K562 (cell line): ENCODE results near the gene ZNF74. TPM values are rescaled to one million over a fixed set of nuclear protein-coding genes. Genes with fewer than 3 reads are reported as not detected.
A peak's percentile ranks its signal among the peaks of the same experiment; 100 is the strongest.
"Not testable (repeated sequence)": the region's sequence is repeated elsewhere in the genome, so short reads cannot be mapped to it uniquely, and the experiment has no call there.

Source experiments
- ATF1 ChIP-seq, 2 experiments: fragments of 450-650 bp in 1 of 2; IDR thresholded peaks; 2 replicates each; pipeline ENCODE4 v1.6.1; 2016; ENCODE audit warnings: missing compliant biosample characterization in 1 of 2, missing genetic modification characterization in 1 of 2
- CBFB ChIP-seq: sonication (generic); formaldehyde crosslinking; IDR thresholded peaks from 2 replicates; pipeline ENCODE4 v1.4.0; 2020; ENCODE audit warnings: mild to moderate bottlenecking, missing genetic modification reagents
- IRF2 ChIP-seq: sonication (generic); formaldehyde crosslinking; IDR thresholded peaks from 2 replicates; pipeline ENCODE4 v1.8.1; 2022; ENCODE audit warnings: mild to moderate bottlenecking, missing genetic modification reagents
- NONO ChIP-seq, 2 experiments: fragments of 200-400 bp in 1 of 2; fragments of 450-650 bp in 1 of 2; formaldehyde crosslinking in 1 of 2; IDR thresholded peaks; 2 replicates each; pipeline ENCODE4 v1.6.1; 2017; ENCODE audit warnings: low read depth in 2 of 2, mild to moderate bottlenecking in 2 of 2, moderate library complexity in 2 of 2, low read length in 1 of 2
- NR4A1 ChIP-seq, 2 experiments: fragments of 250-450 bp in 1 of 2; fragments of 450-650 bp in 1 of 2; sonication (Bioruptor Pico) in 1 of 2; IDR thresholded peaks; 2 replicates each; pipeline versions ENCODE4 v1.4.0 to v1.6.1; 2016 to 2020; ENCODE audit warnings: mild to moderate bottlenecking in 2 of 2, missing compliant biosample characterization in 1 of 2, missing genetic modification characterization in 1 of 2, moderate library complexity in 1 of 2
- POLR2AphosphoS2 ChIP-seq: IDR thresholded peaks from 2 replicates; pipeline ENCODE4 v1.6.1; 2012; ENCODE audit warnings: low read length, improper control_type of control experiment
- POLR2B ChIP-seq: fragments of 450-650 bp; IDR thresholded peaks from 2 replicates; pipeline ENCODE4 v1.6.1; 2018; ENCODE audit warnings: low read depth; ENCODE audit not compliant: partially characterized antibody
- PRDM10 ChIP-seq: fragments of 450-650 bp; IDR thresholded peaks from 2 replicates; pipeline ENCODE4 v1.6.1; 2018; ENCODE audit not compliant: partially characterized antibody
- TSC22D4 ChIP-seq: fragments of 450-650 bp; IDR thresholded peaks from 2 replicates; pipeline ENCODE4 v1.6.1; 2016; ENCODE audit warnings: missing genetic modification characterization, missing biosample characterization, control low read depth
- ZNF224 ChIP-seq: sonication (generic); formaldehyde crosslinking; IDR thresholded peaks from 2 replicates; pipeline ENCODE4 v1.8.0; 2022; ENCODE audit warnings: mild to moderate bottlenecking, missing genetic modification reagents
- ZNF408 ChIP-seq: fragments of 250-450 bp; sonication (Bioruptor Pico); IDR thresholded peaks from 2 replicates; pipeline ENCODE4 v1.4.0; 2020; ENCODE audit warnings: low read depth, mild to moderate bottlenecking, moderate library complexity
- ZNF740 ChIP-seq, 3 experiments: fragments of 200-800 bp in 1 of 3; sonication (Bioruptor generic) in 1 of 3; sonication (generic) in 1 of 3; formaldehyde crosslinking in 1 of 3; IDR thresholded peaks; 2 replicates each; pipeline versions ENCODE4 v1.6.1 to v1.8.0; 2016 to 2022; ENCODE audit warnings: mild to moderate bottlenecking in 2 of 3, missing compliant biosample characterization in 2 of 3, missing genetic modification characterization in 2 of 3, missing genetic modification reagents in 1 of 3
- ZSCAN32 ChIP-seq: fragments of 450-650 bp; formaldehyde crosslinking; IDR thresholded peaks from 2 replicates; pipeline ENCODE4 v1.4.0; 2020; ENCODE audit warnings: mild to moderate bottlenecking, moderate library complexity
- polyA plus RNA-seq, 8 experiments: library from polyadenylated mRNA; depleted of rRNA in 4 of 8; stranded (reverse) in 5 of 8; unstranded in 3 of 8; fragments of >200 nt; fragmentation: Nextera tagmentation in 2 of 8; fragmentation: Illumina TruSeq in 1 of 8; extraction: Ambion mirVana in 2 of 8; extraction: Trizol in 1 of 8; gene quantifications; 2 replicates each; pipeline versions ENCODE4 v1.2.1 to v1.2.3, GENCODE V29; 2011 to 2014; ENCODE audit warnings: inconsistent platforms in 1 of 8, missing spikeins in 1 of 8
- total RNA-seq, 7 experiments: library from RNA; depleted of rRNA in 6 of 7; stranded (reverse); fragments of >200 nt in 6 of 7; fragmentation: Illumina TruSeq in 2 of 7; extraction: Trizol in 2 of 7; gene quantifications; 2 replicates each; pipeline versions ENCODE4 v1.2.1 to v1.2.3, GENCODE V29; 2011 to 2021; ENCODE audit warnings: low replicate concordance in 1 of 7
- TF ChIP-seq, protein P1 (sequence below): sonication (generic); formaldehyde crosslinking; IDR thresholded peaks from 2 replicates; pipeline ENCODE4 v1.8.0; 2023; ENCODE audit warnings: missing genetic modification reagents, mild to moderate bottlenecking, borderline replicate concordance

ZNF74 gene
- total and polyA plus RNA-seq, 9 of the 15 experiments (the other 6 are each of a cell fraction or from before 2014, with no cell fraction given), result 2.4 to 53.5 (median 31.5) TPM

GRCh38 chr22:20451129-20451778 is 57.3 kb downstream of the ZNF74 start (continued):
- TF ChIP-seq IRF2 (CRISPR knock-in tag) (0 out of 2 replicates have a peak, but pooled peaks have one; percentile 72), TSC22D4 (tag) (peak; percentile 70; the same call in 1 of the 2 replicates), ZNF408 (CRISPR knock-in tag) (0 out of 2 replicates have a peak, but pooled peaks have one; percentile 22), POLR2B (peak; percentile 21), NR4A1 (CRISPR knock-in tag; IDR thresholded peaks at IDR 0.05) (peak; percentile 17; the same call in 1 of the 2 replicates), CBFB (0 out of 2 replicates have a peak, but pooled peaks have one; percentile 68), ATF1 (tag; IDR thresholded peaks at IDR 0.05) (peak; percentile 37; the same call in 1 of the 2 replicates), NONO (IDR thresholded peaks at IDR 0.05; ENCODE audit: low read depth in 2 of 2, low read length in 1 of 2) (0 out of 4 replicates have a peak, but pooled peaks of 1 of the 2 experiments have one; percentile 41), ZNF740 (CRISPR knock-in tag; IDR thresholded peaks at IDR 0.05) (peak; percentile 15; the same call in 1 of the 2 replicates), PRDM10 (peak; percentile 94), ZSCAN32 (CRISPR knock-in tag) (0 out of 2 replicates have a peak, but pooled peaks have one; percentile 20), ZNF224 (CRISPR knock-in tag) (peak; percentile 52; the same call in 1 of the 2 replicates), POLR2AphosphoS2 (peak; percentile 29; the same call in 1 of the 2 replicates)
- TF ChIP-seq NR4A1 (tag; IDR thresholded peaks at IDR 0.05); ATF1 (CRISPR knock-in tag; IDR thresholded peaks at IDR 0.05); ZNF740 (tag; IDR thresholded peaks at IDR 0.05): not testable (repeated sequence)
- TF ChIP-seq, protein P1, sequence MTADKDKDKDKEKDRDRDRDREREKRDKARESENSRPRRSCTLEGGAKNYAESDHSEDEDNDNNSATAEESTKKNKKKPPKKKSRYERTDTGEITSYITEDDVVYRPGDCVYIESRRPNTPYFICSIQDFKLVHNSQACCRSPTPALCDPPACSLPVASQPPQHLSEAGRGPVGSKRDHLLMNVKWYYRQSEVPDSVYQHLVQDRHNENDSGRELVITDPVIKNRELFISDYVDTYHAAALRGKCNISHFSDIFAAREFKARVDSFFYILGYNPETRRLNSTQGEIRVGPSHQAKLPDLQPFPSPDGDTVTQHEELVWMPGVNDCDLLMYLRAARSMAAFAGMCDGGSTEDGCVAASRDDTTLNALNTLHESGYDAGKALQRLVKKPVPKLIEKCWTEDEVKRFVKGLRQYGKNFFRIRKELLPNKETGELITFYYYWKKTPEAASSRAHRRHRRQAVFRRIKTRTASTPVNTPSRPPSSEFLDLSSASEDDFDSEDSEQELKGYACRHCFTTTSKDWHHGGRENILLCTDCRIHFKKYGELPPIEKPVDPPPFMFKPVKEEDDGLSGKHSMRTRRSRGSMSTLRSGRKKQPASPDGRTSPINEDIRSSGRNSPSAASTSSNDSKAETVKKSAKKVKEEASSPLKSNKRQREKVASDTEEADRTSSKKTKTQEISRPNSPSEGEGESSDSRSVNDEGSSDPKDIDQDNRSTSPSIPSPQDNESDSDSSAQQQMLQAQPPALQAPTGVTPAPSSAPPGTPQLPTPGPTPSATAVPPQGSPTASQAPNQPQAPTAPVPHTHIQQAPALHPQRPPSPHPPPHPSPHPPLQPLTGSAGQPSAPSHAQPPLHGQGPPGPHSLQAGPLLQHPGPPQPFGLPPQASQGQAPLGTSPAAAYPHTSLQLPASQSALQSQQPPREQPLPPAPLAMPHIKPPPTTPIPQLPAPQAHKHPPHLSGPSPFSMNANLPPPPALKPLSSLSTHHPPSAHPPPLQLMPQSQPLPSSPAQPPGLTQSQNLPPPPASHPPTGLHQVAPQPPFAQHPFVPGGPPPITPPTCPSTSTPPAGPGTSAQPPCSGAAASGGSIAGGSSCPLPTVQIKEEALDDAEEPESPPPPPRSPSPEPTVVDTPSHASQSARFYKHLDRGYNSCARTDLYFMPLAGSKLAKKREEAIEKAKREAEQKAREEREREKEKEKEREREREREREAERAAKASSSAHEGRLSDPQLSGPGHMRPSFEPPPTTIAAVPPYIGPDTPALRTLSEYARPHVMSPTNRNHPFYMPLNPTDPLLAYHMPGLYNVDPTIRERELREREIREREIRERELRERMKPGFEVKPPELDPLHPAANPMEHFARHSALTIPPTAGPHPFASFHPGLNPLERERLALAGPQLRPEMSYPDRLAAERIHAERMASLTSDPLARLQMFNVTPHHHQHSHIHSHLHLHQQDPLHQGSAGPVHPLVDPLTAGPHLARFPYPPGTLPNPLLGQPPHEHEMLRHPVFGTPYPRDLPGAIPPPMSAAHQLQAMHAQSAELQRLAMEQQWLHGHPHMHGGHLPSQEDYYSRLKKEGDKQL (CRISPR knock-in tag), result 0 out of 2 replicates have a peak, but pooled peaks have one; percentile 73
